ENCODE data around the gene RASSF5.
"Not testable (repeated sequence)": the region's sequence is repeated elsewhere in the genome, so short reads cannot be mapped to it uniquely, and the experiment has no call there.

Gene RASSF5

GRCh38 chr1:206586501-206587445, 79.4 kb downstream of the RASSF5 start:
- no peak for DNase-seq (ENCODE audit: low read depth)

- no peak for DNase-seq (ENCODE audit: low read depth)
These were observed 80.6 kb downstream of the RASSF5 start for GRCh38 chr1:206587904-206588303.

GRCh38 chr1:206588492-206588891, 81.2 kb downstream of the RASSF5 start:
- no peak for DNase-seq (ENCODE audit: low read depth)

GRCh38 chr1:206589206-206589605, 81.9 kb downstream of the RASSF5 start:
- DNase-seq (ENCODE audit: low read depth): peak; percentile 91

GRCh38 chr1:206590025-206590758, 82.9 kb downstream of the RASSF5 start:
- peak; percentile 49 for DNase-seq (ENCODE audit: low read depth)

- DNase-seq (ENCODE audit: low read depth): no peak
These were observed 83.9 kb downstream of the RASSF5 start for GRCh38 chr1:206591226-206591625.

GRCh38 chr1:206591696-206592095, 84.4 kb downstream of the RASSF5 start:
- DNase-seq (ENCODE audit: low read depth): no peak

GRCh38 chr1:206593351-206593925, 86.1 kb downstream of the RASSF5 start:
- DNase-seq (ENCODE audit: low read depth): no peak

GRCh38 chr1:206595581-206596318, 88.4 kb downstream of the RASSF5 start:
- DNase-seq (ENCODE audit: low read depth): no peak

GRCh38 chr1:206596319-206596666, 89.0 kb downstream of the RASSF5 start:
- DNase-seq (ENCODE audit: low read depth): no peak

- no peak for DNase-seq (ENCODE audit: low read depth)
These were observed 93.2 kb downstream of the RASSF5 start for GRCh38 chr1:206600527-206600926.

- DNase-seq (ENCODE audit: low read depth): no peak
These were observed 97.5 kb downstream of the RASSF5 start for GRCh38 chr1:206604861-206605260.

- DNase-seq (ENCODE audit: low read depth): no peak
These were observed 99.5 kb downstream of the RASSF5 start for GRCh38 chr1:206606867-206607266.

- no peak for DNase-seq (ENCODE audit: low read depth)
These were observed 100.9 kb downstream of the RASSF5 start for GRCh38 chr1:206608108-206608698.

- DNase-seq (ENCODE audit: low read depth): no peak
These were observed 102.1 kb downstream of the RASSF5 start for GRCh38 chr1:206609229-206609991.

GRCh38 chr1:206612129-206612876, 105.0 kb downstream of the RASSF5 start, which contains the start of gene EIF2D:
TSS of gene EIF2D (minus strand) at chr1:206612465. CDS start at chr1:206612342, 123 bp downstream.
- DNase-seq (ENCODE audit: low read depth): peak; percentile 54

GRCh38 chr1:206626396-206626795, 119.1 kb downstream of the RASSF5 start:
- DNase-seq (ENCODE audit: low read depth): not testable (repeated sequence)

GRCh38 chr1:206628916-206629315, 121.6 kb downstream of the RASSF5 start:
- DNase-seq (ENCODE audit: low read depth): no peak

- DNase-seq (ENCODE audit: low read depth): peak; percentile 53
These were observed 123.8 kb downstream of the RASSF5 start for GRCh38 chr1:206631085-206631509.

GRCh38 chr1:206633708-206634121, 126.4 kb downstream of the RASSF5 start:
- DNase-seq (ENCODE audit: low read depth): peak; percentile 74

Data from non-pigmented ciliary epithelial cell (primary cell).